SH-SY5Y (cell line): ENCODE data around the gene GRPEL1.

Source experiments
- GATA2 ChIP-seq: IDR thresholded peaks from 2 replicates; pipeline ENCODE4 v1.6.1; 2011; ENCODE audit warnings: mild to moderate bottlenecking, low read depth, low read length
- GATA3 ChIP-seq: IDR thresholded peaks from 2 replicates; pipeline ENCODE4 v1.6.1; 2011; ENCODE audit warnings: low read depth, mild to moderate bottlenecking, low read length, moderate library complexity

DNA sequence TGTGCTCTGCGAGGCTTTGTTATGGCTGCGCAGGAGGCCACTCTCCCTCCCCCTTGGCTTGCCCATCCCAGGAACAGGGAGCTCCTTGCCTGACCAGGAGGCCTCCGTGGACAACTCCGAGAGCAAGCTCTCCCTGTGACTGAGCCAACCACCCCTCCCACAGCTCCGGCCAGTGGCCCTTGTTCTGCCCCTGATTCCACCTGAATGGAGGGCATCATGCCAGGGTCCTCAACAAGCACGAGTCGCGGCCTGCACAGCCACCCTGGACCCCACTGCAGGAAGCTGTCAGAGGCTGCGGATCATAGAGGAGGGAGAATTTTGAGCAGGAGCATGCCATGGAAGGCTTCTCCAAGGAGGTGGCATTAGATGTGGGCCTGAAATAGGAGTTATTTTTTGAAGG is 44.8 kb upstream of the GRPEL1 start:
- TF ChIP-seq GATA2 (no peak), GATA3 (no peak)
